HepG2 (cell line): ENCODE results near the gene CSTF3. TPM values are rescaled to one million over a fixed set of nuclear protein-coding genes. Genes with fewer than 3 reads are reported as not detected.
A peak's percentile ranks its signal among the peaks of the same experiment; 100 is the strongest.

Experiments used
- AKAP8 ChIP-seq: sonication (generic); formaldehyde crosslinking; IDR thresholded peaks from 2 replicates; pipeline ENCODE4 v1.5.1; 2020; ENCODE audit warnings: mild to moderate bottlenecking, missing genetic modification reagents
- DBP ChIP-seq: sonication (generic); formaldehyde crosslinking; IDR thresholded peaks from 2 replicates; pipeline ENCODE4 v1.4.0; 2020; ENCODE audit warnings: missing genetic modification reagents; ENCODE audit errors: not compliant biosample characterization
- ELK4 ChIP-seq: sonication (generic); formaldehyde crosslinking; IDR thresholded peaks from 2 replicates; pipeline ENCODE4 v1.9.0; 2021; ENCODE audit warnings: missing genetic modification reagents, borderline replicate concordance
- ESRRA ChIP-seq: sonication (generic); formaldehyde crosslinking; IDR thresholded peaks from 2 replicates; pipeline ENCODE4 v1.5.1; 2020; ENCODE audit warnings: mild to moderate bottlenecking, low read depth, missing genetic modification reagents
- HHEX ChIP-seq: IDR thresholded peaks from 2 replicates; pipeline ENCODE4 v1.6.1; 2016; ENCODE audit warnings: control low read depth
- PRDM10 ChIP-seq: sonication (generic); formaldehyde crosslinking; IDR thresholded peaks from 2 replicates; pipeline ENCODE4 v1.4.0; 2020; ENCODE audit warnings: low read depth, missing genetic modification reagents
- SCMH1 ChIP-seq: sonication (generic); formaldehyde crosslinking; IDR thresholded peaks from 2 replicates; pipeline ENCODE4 v1.9.0; 2021; ENCODE audit warnings: missing genetic modification reagents, mild to moderate bottlenecking, borderline replicate concordance
- ZBTB20 ChIP-seq: sonication (generic); formaldehyde crosslinking; IDR thresholded peaks from 2 replicates; pipeline ENCODE4 v1.8.1; 2023; ENCODE audit warnings: missing genetic modification reagents, low read depth, mild to moderate bottlenecking, borderline replicate concordance
- ZBTB49 ChIP-seq: sonication (generic); formaldehyde crosslinking; IDR thresholded peaks from 2 replicates; pipeline ENCODE4 v1.4.0; 2020; ENCODE audit warnings: missing genetic modification reagents, borderline replicate concordance
- ZFP36L2 ChIP-seq: sonication (generic); formaldehyde crosslinking; IDR thresholded peaks from 2 replicates; pipeline ENCODE4 v1.4.0; 2020; ENCODE audit warnings: missing genetic modification reagents
- ZNF441 ChIP-seq: sonication (generic); formaldehyde crosslinking; IDR thresholded peaks from 2 replicates; pipeline ENCODE4 v1.7.0; 2021; ENCODE audit warnings: missing genetic modification reagents, borderline replicate concordance
- polyA plus RNA-seq, 8 experiments: library from polyadenylated mRNA; depleted of rRNA in 3 of 8; stranded (reverse) in 7 of 8; unstranded in 1 of 8; fragments of >200 nt; fragmentation: Illumina TruSeq in 4 of 8; extraction: Trizol in 4 of 8; gene quantifications; 2 replicates each; pipeline versions ENCODE4 v1.2.1 to v1.2.3, GENCODE V29; 2011 to 2016; ENCODE audit warnings: low read depth in 4 of 8, missing spikeins in 1 of 8, mixed read lengths in 1 of 8; ENCODE audit not compliant: insufficient read depth in 1 of 8
- total RNA-seq, 5 experiments: library from RNA; depleted of rRNA; stranded (reverse); fragments of >200 nt; fragmentation: Illumina TruSeq; extraction: Trizol; gene quantifications; 2 replicates each; pipeline ENCODE4 v1.2.3, GENCODE V29; 2016; ENCODE audit warnings: low read depth in 1 of 5
- TF ChIP-seq, protein P1 (sequence below): sonication (generic); formaldehyde crosslinking; IDR thresholded peaks from 2 replicates; pipeline ENCODE4 v1.5.0; 2020; ENCODE audit warnings: mild to moderate bottlenecking, missing genetic modification reagents
- TF ChIP-seq, protein P2 (sequence below), 2 experiments: IDR thresholded peaks; 2 replicates each; pipeline ENCODE4 v1.6.1; 2011 to 2012; ENCODE audit warnings: low read length in 2 of 2, borderline replicate concordance in 1 of 2, low read depth in 1 of 2, mild to moderate bottlenecking in 1 of 2, moderate library complexity in 1 of 2

Gene CSTF3
- total and polyA plus RNA-seq, 2 of the 13 experiments (the other 11 are each of a cell fraction or from before 2014, with no cell fraction given): 21.5 to 43.6 TPM

GRCh38 chr11:33065445-33066178 lies 95.7 kb downstream of the CSTF3 start (continued):
- TF ChIP-seq ZBTB49 (CRISPR knock-in tag) (no peak), HHEX (CRISPR knock-in tag) (no peak), ZFP36L2 (CRISPR knock-in tag) (no peak), ZBTB20 (CRISPR knock-in tag) (0 out of 2 replicates have a peak, but pooled peaks have one; percentile 54), ESRRA (CRISPR knock-in tag) (no peak), PRDM10 (no peak), SCMH1 (CRISPR knock-in tag) (no peak), ZNF441 (CRISPR knock-in tag) (no peak), ELK4 (CRISPR knock-in tag) (no peak), AKAP8 (CRISPR knock-in tag) (no peak), DBP (CRISPR knock-in tag) (no peak)
- TF ChIP-seq, protein P1, sequence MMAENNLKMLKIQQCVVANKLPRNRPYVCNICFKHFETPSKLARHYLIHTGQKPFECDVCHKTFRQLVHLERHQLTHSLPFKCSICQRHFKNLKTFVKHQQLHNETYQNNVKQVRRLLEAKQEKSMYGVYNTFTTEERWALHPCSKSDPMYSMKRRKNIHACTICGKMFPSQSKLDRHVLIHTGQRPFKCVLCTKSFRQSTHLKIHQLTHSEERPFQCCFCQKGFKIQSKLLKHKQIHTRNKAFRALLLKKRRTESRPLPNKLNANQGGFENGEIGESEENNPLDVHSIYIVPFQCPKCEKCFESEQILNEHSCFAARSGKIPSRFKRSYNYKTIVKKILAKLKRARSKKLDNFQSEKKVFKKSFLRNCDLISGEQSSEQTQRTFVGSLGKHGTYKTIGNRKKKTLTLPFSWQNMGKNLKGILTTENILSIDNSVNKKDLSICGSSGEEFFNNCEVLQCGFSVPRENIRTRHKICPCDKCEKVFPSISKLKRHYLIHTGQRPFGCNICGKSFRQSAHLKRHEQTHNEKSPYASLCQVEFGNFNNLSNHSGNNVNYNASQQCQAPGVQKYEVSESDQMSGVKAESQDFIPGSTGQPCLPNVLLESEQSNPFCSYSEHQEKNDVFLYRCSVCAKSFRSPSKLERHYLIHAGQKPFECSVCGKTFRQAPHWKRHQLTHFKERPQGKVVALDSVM (CRISPR knock-in tag): no peak
- TF ChIP-seq, protein P2, sequence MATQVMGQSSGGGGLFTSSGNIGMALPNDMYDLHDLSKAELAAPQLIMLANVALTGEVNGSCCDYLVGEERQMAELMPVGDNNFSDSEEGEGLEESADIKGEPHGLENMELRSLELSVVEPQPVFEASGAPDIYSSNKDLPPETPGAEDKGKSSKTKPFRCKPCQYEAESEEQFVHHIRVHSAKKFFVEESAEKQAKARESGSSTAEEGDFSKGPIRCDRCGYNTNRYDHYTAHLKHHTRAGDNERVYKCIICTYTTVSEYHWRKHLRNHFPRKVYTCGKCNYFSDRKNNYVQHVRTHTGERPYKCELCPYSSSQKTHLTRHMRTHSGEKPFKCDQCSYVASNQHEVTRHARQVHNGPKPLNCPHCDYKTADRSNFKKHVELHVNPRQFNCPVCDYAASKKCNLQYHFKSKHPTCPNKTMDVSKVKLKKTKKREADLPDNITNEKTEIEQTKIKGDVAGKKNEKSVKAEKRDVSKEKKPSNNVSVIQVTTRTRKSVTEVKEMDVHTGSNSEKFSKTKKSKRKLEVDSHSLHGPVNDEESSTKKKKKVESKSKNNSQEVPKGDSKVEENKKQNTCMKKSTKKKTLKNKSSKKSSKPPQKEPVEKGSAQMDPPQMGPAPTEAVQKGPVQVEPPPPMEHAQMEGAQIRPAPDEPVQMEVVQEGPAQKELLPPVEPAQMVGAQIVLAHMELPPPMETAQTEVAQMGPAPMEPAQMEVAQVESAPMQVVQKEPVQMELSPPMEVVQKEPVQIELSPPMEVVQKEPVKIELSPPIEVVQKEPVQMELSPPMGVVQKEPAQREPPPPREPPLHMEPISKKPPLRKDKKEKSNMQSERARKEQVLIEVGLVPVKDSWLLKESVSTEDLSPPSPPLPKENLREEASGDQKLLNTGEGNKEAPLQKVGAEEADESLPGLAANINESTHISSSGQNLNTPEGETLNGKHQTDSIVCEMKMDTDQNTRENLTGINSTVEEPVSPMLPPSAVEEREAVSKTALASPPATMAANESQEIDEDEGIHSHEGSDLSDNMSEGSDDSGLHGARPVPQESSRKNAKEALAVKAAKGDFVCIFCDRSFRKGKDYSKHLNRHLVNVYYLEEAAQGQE (IDR thresholded peaks at IDR 0.05; ENCODE audit: borderline replicate concordance in 1 of 2, low read depth in 1 of 2, low read length in 2 of 2): no peak
